ENCODE measurements around the gene KLF7.

DNA sequence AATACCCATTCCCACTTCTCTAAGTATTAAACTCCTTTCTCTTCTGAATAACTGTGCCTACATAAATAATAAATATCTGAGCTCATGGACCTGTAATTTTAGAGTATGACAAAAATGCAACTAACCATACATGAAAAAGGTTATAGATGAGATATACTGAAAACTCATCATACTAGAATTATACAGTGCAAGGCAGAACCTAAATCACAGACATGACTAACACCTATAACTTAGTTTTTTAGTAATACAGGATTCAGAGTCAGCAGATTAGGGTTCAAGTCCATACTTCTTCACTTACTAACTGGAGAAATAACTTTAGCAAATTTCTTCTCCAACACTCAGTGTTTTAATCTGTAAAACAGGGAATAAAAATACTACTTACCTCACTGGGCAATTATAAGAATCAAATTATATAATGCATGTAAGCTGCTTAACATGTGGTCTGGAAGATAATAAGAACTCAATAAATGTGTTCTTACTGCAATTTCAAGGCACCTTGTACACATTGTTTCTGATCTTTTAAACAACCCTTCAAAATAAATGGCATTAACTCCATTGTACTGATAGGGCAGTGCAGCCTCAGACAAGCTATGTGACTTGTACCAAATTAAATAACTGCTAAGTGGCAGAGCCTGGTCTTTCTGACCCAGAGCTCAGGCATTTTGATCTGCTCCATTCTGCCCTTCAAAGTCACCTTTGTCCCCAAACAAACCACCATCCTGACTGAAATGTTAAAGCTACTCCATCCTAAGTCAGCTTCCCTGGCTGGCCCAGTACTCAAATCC is 39.6 kb upstream of the KLF7 start:
- TF ChIP-seq, protein P1, sequence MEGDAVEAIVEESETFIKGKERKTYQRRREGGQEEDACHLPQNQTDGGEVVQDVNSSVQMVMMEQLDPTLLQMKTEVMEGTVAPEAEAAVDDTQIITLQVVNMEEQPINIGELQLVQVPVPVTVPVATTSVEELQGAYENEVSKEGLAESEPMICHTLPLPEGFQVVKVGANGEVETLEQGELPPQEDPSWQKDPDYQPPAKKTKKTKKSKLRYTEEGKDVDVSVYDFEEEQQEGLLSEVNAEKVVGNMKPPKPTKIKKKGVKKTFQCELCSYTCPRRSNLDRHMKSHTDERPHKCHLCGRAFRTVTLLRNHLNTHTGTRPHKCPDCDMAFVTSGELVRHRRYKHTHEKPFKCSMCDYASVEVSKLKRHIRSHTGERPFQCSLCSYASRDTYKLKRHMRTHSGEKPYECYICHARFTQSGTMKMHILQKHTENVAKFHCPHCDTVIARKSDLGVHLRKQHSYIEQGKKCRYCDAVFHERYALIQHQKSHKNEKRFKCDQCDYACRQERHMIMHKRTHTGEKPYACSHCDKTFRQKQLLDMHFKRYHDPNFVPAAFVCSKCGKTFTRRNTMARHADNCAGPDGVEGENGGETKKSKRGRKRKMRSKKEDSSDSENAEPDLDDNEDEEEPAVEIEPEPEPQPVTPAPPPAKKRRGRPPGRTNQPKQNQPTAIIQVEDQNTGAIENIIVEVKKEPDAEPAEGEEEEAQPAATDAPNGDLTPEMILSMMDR (IDR thresholded peaks at IDR 0.05; ENCODE audit: low read depth, low read length, poor library complexity, severe bottlenecking) = no peak
- no peak for TF ChIP-seq EZH2phosphoT487 (IDR thresholded peaks at IDR 0.05; ENCODE audit: borderline replicate concordance, low read length)

Data from DOHH2 (cell line).